IMR-90 (cell line): ENCODE results near the gene SYT11.

Experiments
- RAD21 ChIP-seq: IDR thresholded peaks from 2 replicates; pipeline ENCODE4 v1.6.1; 2012; ENCODE audit warnings: low read length, improper control_type of control experiment
- TF ChIP-seq, protein P1 (sequence below): conservative IDR thresholded peaks from 2 replicates; pipeline ENCODE4 v1.5.1; 2012; ENCODE audit warnings: mild to moderate bottlenecking, low read depth, low read length, improper control_type of control experiment
- TF ChIP-seq, protein P2 (sequence below): fragments of 150-350 bp; IDR thresholded peaks from 2 replicates; pipeline ENCODE4 v1.6.1; 2016; ENCODE audit warnings: low read depth, mild to moderate bottlenecking, low read length, moderate library complexity, borderline replicate concordance

DNA sequence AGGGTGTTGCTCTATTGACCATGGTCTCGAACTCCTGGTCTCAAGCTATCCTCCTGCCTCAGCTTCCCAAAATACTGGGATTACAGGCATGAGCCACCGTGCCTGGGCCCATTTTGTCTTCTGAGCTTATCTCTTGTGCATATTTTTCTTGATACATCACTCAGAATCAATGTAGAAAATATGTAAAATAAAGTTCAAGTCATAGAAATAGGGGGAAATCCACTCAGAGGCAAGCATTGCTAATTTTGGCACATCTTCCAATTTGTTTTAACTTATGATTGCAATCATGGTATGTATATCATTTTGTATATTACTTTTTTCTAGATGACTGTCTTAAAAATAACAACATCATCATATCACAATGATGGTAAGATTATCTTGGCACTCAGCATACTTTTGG lies 30.2 kb downstream of the SYT11 start:
- TF ChIP-seq RAD21 = no peak
- TF ChIP-seq, protein P1, sequence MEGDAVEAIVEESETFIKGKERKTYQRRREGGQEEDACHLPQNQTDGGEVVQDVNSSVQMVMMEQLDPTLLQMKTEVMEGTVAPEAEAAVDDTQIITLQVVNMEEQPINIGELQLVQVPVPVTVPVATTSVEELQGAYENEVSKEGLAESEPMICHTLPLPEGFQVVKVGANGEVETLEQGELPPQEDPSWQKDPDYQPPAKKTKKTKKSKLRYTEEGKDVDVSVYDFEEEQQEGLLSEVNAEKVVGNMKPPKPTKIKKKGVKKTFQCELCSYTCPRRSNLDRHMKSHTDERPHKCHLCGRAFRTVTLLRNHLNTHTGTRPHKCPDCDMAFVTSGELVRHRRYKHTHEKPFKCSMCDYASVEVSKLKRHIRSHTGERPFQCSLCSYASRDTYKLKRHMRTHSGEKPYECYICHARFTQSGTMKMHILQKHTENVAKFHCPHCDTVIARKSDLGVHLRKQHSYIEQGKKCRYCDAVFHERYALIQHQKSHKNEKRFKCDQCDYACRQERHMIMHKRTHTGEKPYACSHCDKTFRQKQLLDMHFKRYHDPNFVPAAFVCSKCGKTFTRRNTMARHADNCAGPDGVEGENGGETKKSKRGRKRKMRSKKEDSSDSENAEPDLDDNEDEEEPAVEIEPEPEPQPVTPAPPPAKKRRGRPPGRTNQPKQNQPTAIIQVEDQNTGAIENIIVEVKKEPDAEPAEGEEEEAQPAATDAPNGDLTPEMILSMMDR = no peak
- TF ChIP-seq, protein P2, sequence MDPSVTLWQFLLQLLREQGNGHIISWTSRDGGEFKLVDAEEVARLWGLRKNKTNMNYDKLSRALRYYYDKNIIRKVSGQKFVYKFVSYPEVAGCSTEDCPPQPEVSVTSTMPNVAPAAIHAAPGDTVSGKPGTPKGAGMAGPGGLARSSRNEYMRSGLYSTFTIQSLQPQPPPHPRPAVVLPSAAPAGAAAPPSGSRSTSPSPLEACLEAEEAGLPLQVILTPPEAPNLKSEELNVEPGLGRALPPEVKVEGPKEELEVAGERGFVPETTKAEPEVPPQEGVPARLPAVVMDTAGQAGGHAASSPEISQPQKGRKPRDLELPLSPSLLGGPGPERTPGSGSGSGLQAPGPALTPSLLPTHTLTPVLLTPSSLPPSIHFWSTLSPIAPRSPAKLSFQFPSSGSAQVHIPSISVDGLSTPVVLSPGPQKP = no peak
